Measurements from ENCODE around the gene CEP20.

The CEP20 gene

DNA sequence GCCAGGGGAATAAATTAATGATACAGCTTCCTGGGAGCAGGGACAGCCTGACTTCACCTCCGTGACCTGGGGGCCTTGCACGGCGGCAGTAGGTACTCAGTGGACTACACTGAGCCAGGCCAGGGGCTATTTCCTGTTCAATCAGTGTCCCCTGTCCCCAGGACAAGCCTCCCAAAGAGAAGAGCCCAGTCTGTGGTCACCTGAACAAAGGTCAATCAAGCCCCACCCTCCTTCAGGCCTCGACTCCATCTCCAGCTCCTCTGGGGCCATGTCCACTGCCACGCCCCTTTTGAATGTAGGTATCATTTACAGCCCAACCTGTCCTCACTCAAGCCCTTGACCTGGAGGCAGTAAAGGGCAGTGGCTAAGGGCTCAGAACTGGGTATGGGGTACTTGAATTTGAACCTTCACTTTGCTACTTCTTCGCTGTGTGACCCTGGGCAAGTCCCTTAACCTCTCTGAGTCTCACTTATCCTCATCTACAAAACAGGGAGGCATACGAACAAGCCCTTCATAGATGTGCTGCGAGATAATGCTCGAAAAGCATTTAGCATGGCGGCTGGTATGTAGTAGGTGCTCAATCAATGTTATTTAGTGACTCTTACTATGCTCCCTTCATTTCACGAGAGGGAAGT, 60.6 kb downstream of the CEP20 start:
- no peak for DNase-seq

DNA sequence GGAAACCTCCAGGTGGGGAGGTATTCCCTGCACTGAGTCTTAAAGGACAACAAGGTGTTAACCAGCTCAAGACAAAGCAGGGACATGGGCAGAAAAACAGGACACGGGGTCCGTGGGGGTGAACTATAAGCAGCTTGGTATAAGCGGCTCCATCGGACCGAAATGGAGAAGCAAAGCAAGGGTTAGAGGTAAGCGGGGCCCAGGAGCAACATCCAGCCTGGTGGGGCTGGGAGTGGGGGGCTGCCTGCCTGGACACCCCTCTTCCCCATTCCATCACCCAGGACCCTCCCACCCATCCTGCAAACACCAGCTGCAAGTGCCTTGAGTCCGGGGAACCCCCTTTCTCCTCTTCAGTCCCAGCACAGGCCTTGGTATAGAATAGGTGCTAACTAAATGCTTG, 61.1 kb downstream of the CEP20 start:
- no peak for DNase-seq

DNA sequence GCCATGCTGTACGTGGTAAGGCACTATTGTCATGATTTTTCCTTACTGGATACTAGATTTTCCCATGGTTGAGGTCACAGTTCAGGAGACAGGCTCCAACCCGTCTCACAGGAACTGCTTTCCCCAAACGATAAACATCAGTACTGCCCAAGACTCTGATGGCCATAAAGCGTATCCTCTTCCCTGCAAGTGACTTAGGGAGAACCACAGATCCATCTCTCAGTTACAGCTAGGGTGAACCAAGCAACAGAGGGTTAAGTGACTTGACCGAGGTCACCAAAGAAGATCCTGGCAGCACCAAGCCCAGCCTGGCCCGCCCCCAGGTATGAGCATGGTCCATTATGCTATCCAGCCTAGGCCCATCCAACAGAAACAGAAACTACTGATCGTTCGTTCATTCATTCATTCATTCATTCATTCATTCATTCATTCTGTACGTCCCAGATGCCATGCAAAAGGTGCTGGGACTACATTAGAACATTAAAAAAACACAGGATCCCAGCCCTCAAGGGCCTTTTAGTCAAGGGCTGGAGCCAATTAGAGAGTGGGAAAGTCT, 62.6 kb downstream of the CEP20 start:
- DNase-seq, result no peak

DNA sequence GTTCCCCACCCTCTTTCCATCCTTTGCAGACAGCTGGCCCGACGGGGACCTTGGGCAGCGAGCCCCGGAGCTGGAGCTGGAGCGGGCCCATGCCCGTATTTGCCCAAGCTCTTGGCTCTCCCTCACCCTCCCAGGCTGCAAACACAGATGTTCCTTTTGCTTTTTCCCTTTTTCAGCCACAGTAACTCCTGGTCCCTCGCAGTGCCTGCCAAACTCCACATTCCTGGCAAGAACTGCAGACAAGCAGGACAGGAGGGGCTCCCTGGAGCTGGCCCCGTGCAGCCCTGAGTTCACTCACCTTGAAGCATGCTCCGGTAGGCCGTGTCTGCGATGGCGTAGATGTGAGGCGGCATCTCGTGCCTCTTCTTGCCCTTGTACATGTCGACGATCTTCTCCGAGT, 65.4 kb downstream of the CEP20 start:
- no peak for DNase-seq

DNA sequence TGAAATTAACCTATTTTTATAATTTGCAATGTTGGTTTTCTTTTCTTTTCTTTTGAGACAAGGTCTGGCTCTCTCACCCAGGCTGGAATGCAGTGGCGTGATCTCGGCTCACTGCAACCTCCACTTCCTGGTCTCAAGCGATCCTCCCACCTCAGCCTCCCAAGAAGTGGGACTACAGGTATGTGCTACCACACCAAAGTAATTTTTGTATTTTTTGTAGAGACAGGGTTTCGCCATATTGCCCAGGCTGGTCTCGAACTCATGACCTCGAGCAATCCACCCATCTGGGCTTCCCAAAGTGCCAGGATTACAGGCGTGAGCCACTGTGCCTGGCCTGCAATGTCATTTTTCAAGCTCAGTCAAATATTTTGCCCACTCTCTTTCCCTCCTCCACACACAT, 67.6 kb downstream of the CEP20 start:
- DNase-seq, result no peak

DNA sequence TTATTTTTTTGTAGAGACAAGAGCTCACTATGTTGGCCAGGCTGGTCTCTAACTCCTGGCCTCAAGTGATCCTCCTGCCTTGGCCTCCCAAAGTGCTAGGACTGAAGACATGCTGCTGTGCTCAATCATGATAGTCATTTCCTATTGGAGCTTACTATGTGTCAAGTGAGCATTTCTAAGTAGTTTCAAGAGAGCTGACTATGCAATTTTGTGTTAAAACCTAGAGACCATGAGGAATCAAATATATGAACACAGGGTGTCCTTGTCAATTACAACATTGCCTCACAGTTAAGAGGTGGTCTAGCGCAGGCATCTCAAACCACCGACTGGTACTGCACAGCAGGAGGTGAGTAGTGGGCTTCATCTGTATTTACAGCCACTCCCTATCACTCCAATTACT, 69.4 kb downstream of the CEP20 start:
- no peak for DNase-seq

DNA sequence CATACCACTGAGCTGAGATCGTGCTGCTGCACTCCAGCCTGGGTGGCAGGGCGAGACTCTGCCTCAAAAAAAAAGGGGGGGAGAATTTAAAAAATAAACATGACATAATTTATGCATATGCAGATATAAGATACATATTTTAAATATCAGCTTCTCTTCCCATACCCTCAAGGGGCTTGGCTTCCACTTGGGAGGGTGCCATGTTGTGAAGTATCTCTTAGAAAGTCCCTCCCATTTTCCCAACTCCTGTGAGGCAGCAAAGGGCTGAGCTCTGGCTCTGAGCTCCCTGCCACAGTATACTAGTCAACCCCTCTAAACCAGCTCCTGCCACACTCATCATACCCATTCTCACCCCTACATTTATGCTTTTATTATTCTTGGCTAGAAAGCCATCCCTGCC, 71.0 kb downstream of the CEP20 start:
- no peak for DNase-seq

DNA sequence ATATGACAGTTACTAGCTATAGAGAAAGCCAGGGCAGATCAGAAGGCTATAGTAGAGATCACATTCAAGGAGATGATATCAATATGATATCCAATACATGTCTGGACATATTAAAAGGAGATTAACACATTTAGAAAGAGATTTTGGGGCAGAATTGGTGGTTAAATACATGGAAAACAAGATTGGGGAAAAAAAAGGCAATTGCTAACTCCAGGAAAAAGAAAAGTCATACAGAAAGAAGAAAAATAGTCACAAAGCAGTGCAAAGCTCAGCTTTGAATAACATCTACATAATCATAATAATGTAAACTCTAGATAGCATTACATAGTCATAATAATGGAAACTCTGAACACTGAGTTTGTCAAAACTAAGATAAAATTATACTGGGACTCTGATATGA, 72.2 kb downstream of the CEP20 start:
- DNase-seq, result no peak

Data from SW 1271 (cell line).